HFF-Myc (cell line): ENCODE data around the gene JOSD1.

Experiments used
- DNase-seq: peaks from one replicate; pipeline ENCODE4 v3.0.0-alpha.2; 2011; ENCODE audit warnings: low read depth; ENCODE audit errors: extremely low read depth
- H3K4me3 ChIP-seq: replicated peaks from 2 replicates; pipeline ENCODE4 v1.5.1; 2011; ENCODE audit warnings: low read depth, mild to moderate bottlenecking, control low read depth, low read length
- TF ChIP-seq, protein P1 (sequence below): IDR thresholded peaks from 2 replicates; pipeline ENCODE4 v1.5.1; 2012; ENCODE audit warnings: mild to moderate bottlenecking, low read depth, low read length, control low read depth; ENCODE audit errors: missing control alignments

The JOSD1 gene

DNA sequence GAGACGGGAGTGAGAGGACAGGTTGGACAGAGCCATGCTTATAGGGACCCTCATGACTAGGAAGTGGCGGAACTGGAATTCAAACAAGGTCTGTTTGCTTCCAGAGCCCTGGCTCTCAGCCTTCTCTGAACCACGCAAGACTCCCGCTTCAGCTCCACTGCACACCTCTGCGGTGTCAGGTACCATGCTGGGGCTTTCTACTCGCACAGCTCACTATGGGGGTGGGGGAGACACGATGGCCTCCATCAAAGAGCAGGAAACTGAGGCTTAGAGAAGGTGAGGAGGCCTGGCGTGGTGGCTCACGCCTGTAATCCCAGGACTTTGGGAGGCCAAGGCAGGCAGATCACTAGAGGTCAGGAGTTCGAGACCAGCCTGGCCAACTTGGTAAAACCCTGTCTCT lies 40.8 kb upstream of the JOSD1 start:
- no peak overlapping the region for H3K4me3 ChIP-seq
- DNase-seq = no peak
- TF ChIP-seq, protein P1, sequence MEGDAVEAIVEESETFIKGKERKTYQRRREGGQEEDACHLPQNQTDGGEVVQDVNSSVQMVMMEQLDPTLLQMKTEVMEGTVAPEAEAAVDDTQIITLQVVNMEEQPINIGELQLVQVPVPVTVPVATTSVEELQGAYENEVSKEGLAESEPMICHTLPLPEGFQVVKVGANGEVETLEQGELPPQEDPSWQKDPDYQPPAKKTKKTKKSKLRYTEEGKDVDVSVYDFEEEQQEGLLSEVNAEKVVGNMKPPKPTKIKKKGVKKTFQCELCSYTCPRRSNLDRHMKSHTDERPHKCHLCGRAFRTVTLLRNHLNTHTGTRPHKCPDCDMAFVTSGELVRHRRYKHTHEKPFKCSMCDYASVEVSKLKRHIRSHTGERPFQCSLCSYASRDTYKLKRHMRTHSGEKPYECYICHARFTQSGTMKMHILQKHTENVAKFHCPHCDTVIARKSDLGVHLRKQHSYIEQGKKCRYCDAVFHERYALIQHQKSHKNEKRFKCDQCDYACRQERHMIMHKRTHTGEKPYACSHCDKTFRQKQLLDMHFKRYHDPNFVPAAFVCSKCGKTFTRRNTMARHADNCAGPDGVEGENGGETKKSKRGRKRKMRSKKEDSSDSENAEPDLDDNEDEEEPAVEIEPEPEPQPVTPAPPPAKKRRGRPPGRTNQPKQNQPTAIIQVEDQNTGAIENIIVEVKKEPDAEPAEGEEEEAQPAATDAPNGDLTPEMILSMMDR = no peak

DNA sequence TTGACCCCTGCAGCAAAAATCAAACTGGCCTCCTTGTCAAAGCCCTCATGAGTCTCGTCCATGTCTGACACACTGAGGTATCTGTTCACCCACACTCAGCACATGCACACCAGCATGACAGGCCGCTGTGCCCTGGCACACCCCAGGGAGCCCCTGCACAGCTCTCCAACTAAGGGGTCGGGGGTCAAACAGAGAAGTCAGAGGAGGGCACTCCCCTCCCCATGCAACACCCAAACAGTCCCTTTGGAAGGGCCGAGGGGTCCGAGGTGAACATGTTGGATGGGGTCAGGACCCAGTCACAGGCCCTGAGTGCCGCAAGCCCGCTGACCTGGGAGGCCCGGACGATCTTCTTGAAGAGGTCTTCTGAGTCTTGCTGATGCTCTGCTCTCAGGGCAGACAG lies 40.4 kb upstream of the JOSD1 start:
- H3K4me3 ChIP-seq = no peak overlapping the region
- no peak for DNase-seq
- TF ChIP-seq, protein P1 = no peak

DNA sequence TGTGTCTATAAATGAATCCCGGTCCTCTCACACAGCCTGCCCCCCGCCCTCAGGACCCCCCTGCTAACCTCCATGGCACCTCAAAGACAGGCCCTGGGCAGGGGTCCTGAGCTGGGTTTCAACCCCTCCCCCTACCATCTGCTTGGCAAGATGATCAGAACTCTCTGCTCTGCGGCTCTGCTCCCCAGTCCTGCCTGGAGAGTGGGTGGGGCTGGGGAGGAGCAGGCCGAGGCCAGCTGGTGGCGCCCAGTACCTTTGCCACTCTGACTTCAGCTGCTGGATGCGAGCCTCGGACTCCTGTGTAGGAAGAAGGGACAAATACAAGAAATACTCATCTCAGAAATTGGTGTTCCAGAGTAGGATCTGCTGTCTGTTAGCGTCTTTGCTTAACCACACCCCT lies 40.0 kb upstream of the JOSD1 start:
- H3K4me3 ChIP-seq = no peak overlapping the region
- no peak for DNase-seq
- TF ChIP-seq, protein P1 = no peak

DNA sequence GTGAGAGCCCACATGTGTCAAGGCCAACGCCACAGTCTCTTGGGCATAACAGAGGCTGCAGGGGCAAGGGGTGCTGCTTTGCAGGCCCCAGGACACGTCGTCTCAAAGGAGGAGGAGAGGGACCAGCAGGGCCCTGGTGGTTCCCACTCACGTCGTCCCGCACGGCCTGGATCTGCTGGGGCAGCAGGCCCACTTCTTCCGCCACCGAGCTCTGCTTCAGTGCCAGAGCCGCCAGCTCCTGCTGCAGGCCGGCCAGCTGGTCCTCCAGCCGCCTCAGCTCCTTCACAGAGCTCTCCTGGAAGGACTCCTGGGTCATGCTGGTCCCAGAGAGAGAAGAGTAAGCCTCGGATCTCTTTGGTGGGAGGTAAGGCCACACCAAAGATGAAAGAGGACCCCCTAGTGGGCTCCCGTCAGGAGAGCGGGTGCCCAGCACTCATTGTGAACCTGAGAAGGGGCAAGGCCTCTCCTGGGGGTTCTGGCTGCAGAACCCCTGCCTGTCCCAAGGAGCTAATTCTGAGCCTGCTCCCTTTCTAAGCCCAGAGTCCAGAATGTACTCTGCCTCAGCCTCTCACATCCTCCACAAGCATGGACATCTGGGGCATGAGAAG lies 39.5 kb upstream of the JOSD1 start:
- TF ChIP-seq, protein P1 = no peak
- no peak overlapping the region for H3K4me3 ChIP-seq
- DNase-seq = no peak

DNA sequence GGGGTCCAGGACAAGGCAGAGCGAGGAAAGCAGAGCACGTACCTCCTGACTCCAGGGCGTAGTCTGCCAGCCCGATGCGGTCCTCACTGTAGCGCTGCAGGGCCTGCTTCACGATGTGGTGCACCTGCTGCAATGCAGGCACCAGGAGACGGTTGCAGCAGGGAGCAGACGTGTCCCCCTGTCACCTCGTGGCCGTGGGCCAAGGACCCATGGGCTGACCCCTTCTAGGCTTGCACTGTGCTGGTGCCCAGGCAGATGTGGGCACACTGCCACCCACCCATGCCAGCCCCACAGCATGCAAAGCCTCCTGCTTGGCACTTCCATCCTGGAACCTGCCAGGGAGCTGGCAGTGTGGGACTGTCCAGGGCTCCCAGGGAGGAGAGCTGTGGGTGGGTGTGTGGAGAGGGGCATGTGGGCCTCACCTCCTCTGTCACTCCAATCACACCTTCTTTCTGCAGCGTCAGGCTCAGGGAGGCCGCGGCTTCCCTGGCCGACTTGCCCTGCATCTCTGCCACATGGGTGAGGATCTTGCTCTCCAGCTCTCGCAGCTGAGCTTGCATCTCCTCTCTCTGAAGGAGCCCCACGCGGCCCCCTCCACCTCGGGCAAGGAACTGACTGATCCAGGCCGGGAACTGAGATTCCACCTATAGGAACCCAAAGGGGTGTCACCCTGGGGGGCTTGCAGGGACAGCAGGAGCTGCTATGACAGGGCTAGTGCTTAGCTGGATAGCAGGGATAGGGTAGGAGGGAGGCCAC lies 38.7 kb upstream of the JOSD1 start:
- no peak for DNase-seq
- TF ChIP-seq, protein P1 = no peak
- H3K4me3 ChIP-seq = no peak overlapping the region

DNA sequence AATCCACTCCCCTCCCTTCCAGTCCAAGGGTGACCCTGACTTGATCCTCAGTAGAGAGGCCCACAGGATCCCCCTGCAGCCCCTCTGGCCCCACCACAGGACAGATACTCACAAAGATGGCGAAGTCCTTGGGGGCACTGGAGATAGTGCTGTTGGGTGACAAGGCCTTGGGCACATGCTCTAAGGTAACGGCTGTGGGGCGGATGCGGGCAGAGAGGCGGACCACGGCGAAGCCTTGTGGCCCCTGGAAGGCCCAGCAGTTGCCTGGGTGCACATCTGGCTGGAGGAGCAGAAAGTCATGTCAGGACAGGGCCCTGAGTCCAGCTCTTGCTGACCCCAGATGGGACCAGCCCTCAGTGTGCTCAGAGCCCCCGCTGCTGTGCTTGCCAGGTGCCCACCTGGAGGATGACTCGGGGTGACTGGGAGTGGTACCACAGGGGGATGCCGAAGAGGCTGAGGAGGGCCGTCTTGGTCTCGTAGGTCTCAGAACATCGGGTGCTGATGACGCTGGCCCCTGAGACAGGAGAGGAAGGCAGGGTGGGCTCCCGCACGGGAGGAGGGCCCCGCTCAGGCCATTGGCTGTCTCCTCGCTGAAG lies 37.8 kb upstream of the JOSD1 start:
- H3K4me3 ChIP-seq = no peak overlapping the region
- DNase-seq = no peak
- TF ChIP-seq, protein P1 = no peak
